ENCODE measurements around the gene SPRED2. TPM values are rescaled to one million over a fixed set of nuclear protein-coding genes. Genes with fewer than 3 reads are reported as not detected.
A peak's percentile ranks its signal among the peaks of the same experiment; 100 is the strongest.

Gene SPRED2
- total RNA-seq, 2 donors from 2014 or later = 36.9 to 47.8 TPM

GRCh38 chr2:65404988-65405697 lies 27.3 kb downstream of the SPRED2 start:
- TF ChIP-seq, protein P1, sequence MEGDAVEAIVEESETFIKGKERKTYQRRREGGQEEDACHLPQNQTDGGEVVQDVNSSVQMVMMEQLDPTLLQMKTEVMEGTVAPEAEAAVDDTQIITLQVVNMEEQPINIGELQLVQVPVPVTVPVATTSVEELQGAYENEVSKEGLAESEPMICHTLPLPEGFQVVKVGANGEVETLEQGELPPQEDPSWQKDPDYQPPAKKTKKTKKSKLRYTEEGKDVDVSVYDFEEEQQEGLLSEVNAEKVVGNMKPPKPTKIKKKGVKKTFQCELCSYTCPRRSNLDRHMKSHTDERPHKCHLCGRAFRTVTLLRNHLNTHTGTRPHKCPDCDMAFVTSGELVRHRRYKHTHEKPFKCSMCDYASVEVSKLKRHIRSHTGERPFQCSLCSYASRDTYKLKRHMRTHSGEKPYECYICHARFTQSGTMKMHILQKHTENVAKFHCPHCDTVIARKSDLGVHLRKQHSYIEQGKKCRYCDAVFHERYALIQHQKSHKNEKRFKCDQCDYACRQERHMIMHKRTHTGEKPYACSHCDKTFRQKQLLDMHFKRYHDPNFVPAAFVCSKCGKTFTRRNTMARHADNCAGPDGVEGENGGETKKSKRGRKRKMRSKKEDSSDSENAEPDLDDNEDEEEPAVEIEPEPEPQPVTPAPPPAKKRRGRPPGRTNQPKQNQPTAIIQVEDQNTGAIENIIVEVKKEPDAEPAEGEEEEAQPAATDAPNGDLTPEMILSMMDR (IDR thresholded peaks at IDR 0.05) = no peak
- Histone ChIP-seq H3K27ac (no peak overlapping the region), H3K4me1 (peaks cover 5% of the 10 kb centered on the region), H3K36me3 (no peaks in the 10 kb centered on the region), H3K4me3 (no peak overlapping the region), H3K9ac (ENCODE audit: low read depth in 2 of 2, low read length in 2 of 2) (no peak overlapping the region), H3K9me3 (no peaks in the 10 kb centered on the region), H3K27me3 (no peaks in the 10 kb centered on the region)
- intact Hi-C loops (cut with DNase I) = no loop called here
- DNase-seq = no peak

DNA sequence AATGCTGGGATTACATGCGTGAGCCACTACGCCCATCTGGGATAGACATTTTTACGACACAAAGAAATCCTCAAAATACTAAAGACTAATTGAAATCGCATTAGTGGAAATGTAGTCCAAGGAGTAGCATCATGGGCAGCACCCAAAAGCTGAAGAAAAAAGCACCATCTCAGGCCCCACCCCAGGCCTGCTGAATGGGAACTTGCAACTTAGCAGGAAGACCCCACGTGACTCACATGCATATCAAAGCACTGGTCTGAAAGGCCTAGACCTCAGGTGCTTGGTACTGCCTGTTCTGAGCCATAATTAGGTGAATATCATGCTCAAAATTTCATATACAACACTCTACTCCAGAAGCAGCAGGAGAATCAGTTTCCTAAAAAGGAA lies 28.9 kb downstream of the SPRED2 start:
- TF ChIP-seq, protein P1 (IDR thresholded peaks at IDR 0.05) = no peak
- H3K27ac ChIP-seq = no peak overlapping the region
- intact Hi-C loops (cut with DNase I) = no loop called here
- no peak for DNase-seq
- H3K9me3 ChIP-seq = no peaks in the 10 kb centered on the region
- H3K36me3 ChIP-seq = no peaks in the 10 kb centered on the region
- H3K4me3 ChIP-seq = no peak overlapping the region
- no peak overlapping the region for H3K9ac ChIP-seq (ENCODE audit: low read depth in 2 of 2, low read length in 2 of 2)
- H3K4me1 ChIP-seq = peaks cover 5% of the 10 kb centered on the region
- H3K27me3 ChIP-seq = no peaks in the 10 kb centered on the region

DNA sequence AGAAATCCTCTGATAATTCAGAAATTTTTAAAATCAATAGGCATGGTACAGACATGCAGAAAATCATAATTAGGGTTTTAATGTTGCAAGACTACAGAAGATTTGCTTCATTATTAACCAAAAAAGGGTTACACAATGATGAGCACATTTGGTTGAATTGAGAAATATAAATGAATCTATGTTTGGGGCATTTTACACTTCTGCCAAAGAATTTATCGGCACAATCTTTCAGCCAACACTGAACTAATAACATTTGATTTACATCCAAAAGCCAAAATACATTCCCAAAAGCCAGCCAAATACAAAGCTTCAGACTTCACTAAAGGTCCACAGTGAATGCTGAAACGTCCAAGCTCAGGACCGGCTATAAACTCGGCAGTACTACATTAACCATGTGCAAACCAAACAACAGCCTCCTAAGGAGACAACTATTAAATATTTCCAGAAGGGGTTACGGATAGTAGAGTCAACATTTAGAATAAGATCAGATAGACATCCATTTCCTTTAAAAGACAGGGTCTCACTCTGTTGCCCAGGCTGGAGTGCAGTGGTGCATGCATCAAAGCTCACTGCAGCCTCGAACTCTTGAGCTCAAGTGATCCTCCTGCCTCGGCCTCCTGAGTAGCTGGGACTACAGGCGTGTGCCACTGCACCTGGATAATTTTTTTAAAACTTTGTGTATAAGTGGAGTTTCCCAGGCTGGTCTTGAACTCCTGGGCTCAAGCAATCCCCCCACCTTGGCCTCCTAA lies 29.4 kb downstream of the SPRED2 start:
- Histone ChIP-seq H3K9ac (ENCODE audit: low read depth in 2 of 2, low read length in 2 of 2) (no peak overlapping the region), H3K36me3 (no peaks in the 10 kb centered on the region), H3K4me3 (no peak overlapping the region), H3K4me1 (peaks cover 5% of the 10 kb centered on the region), H3K9me3 (no peaks in the 10 kb centered on the region), H3K27me3 (no peaks in the 10 kb centered on the region), H3K27ac (no peak overlapping the region)
- no peak for DNase-seq
- intact Hi-C loops (cut with DNase I) = no loop called here
- TF ChIP-seq, protein P1 (IDR thresholded peaks at IDR 0.05) = no peak

DNA sequence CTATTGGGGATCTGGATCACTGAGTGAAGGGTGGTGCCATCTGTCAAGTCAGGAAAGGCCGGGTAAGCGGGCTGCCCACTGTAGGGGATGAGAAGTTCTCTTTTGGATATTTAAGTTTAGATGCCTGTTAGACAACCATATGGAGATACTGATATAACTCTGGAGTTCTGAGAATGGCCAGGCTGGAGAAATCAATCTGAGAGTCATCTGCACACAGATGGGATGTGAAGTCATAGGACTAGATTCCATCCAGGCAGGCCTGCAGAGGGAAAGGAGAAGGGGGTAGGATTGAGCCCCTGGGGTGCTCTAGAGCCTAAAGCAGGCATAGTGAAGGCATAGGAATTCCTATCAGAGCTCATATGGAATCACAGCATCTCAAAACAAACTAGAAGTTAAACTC lies 30.1 kb downstream of the SPRED2 start:
- Histone ChIP-seq H3K9me3 (no peaks in the 10 kb centered on the region), H3K4me3 (no peak overlapping the region), H3K9ac (ENCODE audit: low read depth in 2 of 2, low read length in 2 of 2) (no peak overlapping the region), H3K4me1 (peaks cover 3% of the 10 kb centered on the region), H3K27me3 (no peaks in the 10 kb centered on the region), H3K27ac (no peak overlapping the region), H3K36me3 (no peaks in the 10 kb centered on the region)
- TF ChIP-seq, protein P1 (IDR thresholded peaks at IDR 0.05) = no peak
- intact Hi-C loops (cut with DNase I) = no loop called here
- no peak for DNase-seq

DNA sequence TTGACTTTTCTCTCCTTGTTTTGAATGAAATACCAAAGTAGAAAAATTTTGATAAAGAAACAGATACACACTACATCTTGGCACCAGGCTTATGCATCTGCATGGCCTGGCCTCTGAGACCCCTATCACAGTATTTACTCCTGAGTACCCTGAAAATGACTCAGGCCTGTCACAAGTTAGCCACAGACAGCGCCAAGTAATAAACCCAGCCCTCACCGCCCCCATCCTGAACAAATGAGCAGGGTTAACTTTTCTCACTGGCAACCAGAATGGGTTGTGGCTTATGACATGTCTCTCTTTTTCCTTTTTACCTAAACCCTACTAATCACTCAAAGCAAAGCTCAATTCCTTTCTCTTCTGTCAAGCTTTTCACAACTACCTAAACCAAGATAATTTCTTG lies 35.3 kb downstream of the SPRED2 start:
- Histone ChIP-seq H3K36me3 (no peaks in the 10 kb centered on the region), H3K27ac (peak overlapping the region; percentile 77), H3K9me3 (no peaks in the 10 kb centered on the region), H3K27me3 (no peaks in the 10 kb centered on the region), H3K9ac (ENCODE audit: low read depth in 2 of 2, low read length in 2 of 2) (peak overlapping the region in 1 of 2 donors; percentile 21), H3K4me1 (peaks cover 17% of the 10 kb centered on the region), H3K4me3 (no peak overlapping the region)
- TF ChIP-seq, protein P1 (IDR thresholded peaks at IDR 0.05) = no peak
- intact Hi-C loops (cut with DNase I) = no loop called here
- DNase-seq = no peak

Data from colonic mucosa (tissue), 4 donors.